GM12878 (cell line): Measurements from ENCODE around the gene VSIG8.

Experiments
- CEBPB ChIP-seq, 2 experiments: fragments of 150-350 bp in 1 of 2; IDR thresholded peaks; 2 replicates each; pipeline ENCODE4 v1.6.1; 2012 to 2014; ENCODE audit warnings: low read depth in 2 of 2, low read length in 2 of 2, borderline replicate concordance in 1 of 2, inconsistent platforms in 1 of 2
- NFYB ChIP-seq: IDR thresholded peaks from 2 replicates; pipeline ENCODE4 v1.6.1; 2011; ENCODE audit warnings: low read depth, mild to moderate bottlenecking, low read length, improper control_type of control experiment, moderate library complexity; ENCODE audit not compliant: insufficient read depth
- TF ChIP-seq, protein P1 (sequence below): IDR thresholded peaks from 2 replicates; pipeline ENCODE4 v1.6.1; 2011; ENCODE audit warnings: low read depth, mild to moderate bottlenecking, low read length, moderate library complexity, borderline replicate concordance; ENCODE audit errors: extremely low read depth

DNA sequence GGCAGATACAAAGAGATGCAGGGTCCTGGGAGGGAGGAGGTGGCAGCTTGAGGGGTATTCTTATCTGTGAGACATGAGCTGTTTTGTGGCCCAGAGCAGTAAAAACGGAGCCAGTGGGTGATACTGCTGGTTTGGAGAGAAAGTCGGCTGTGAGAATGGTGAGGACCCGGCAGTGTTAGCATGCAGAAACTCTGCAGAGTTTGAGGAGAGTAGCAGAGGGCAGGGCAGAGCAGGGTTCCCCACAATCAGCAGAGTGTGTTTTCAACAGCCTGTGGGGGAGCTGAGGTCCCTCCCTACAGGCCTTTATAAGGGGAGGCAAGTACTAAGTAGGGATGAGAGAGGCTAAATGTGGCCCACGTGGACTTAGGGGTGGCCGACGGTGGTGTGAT lies 35.4 kb downstream of the VSIG8 start:
- TF ChIP-seq NFYB = no peak
- TF ChIP-seq, protein P1, sequence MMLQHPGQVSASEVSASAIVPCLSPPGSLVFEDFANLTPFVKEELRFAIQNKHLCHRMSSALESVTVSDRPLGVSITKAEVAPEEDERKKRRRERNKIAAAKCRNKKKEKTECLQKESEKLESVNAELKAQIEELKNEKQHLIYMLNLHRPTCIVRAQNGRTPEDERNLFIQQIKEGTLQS = no peak
- TF ChIP-seq CEBPB (IDR thresholded peaks at IDR 0.05; ENCODE audit: borderline replicate concordance in 1 of 2, low read depth in 2 of 2, low read length in 2 of 2) = no peak
